ENCODE data around the gene PI4KA.
A peak's percentile ranks its signal among the peaks of the same experiment; 100 is the strongest.
"Not testable (repeated sequence)": the region's sequence is repeated elsewhere in the genome, so short reads cannot be mapped to it uniquely, and the experiment has no call there.

PI4KA gene

GRCh38 chr22:20703414-20703806, 155.2 kb downstream of the PI4KA start:
- not testable (repeated sequence) for H3K4me3 ChIP-seq (ENCODE audit: low read length); H3K9me3 ChIP-seq (ENCODE audit: control insufficient read depth, low read length); DNase-seq (ENCODE audit: low read depth)

GRCh38 chr22:20702546-20703413, 155.8 kb downstream of the PI4KA start:
- not testable (repeated sequence) for H3K36me3 ChIP-seq (ENCODE audit: control insufficient read depth, insufficient read depth, low read length, severe bottlenecking); H3K9me3 ChIP-seq (ENCODE audit: control insufficient read depth, low read length); H3K27me3 ChIP-seq (replicated peaks; ENCODE audit: control insufficient read depth, insufficient read depth, low read length); H3K4me1 ChIP-seq (ENCODE audit: control insufficient read depth, insufficient read depth, low read length)
- peak overlapping the region; percentile 81 for H3K4me3 ChIP-seq (ENCODE audit: low read length)
- peak overlapping the region; percentile 60 for H3K9ac ChIP-seq (ENCODE audit: low read length)
- DNase-seq (ENCODE audit: low read depth): peak; percentile 97

More at GRCh38 chr22:20703414-20703806, 155.2 kb downstream of the PI4KA start:
- not testable (repeated sequence) for H3K9ac ChIP-seq (ENCODE audit: low read length); H3K36me3 ChIP-seq (ENCODE audit: control insufficient read depth, insufficient read depth, low read length, severe bottlenecking); H3K4me1 ChIP-seq (ENCODE audit: control insufficient read depth, insufficient read depth, low read length); H3K27me3 ChIP-seq (replicated peaks; ENCODE audit: control insufficient read depth, insufficient read depth, low read length)

GRCh38 chr22:20702175-20702545, 156.5 kb downstream of the PI4KA start:
- not testable (repeated sequence) for H3K27me3 ChIP-seq (replicated peaks; ENCODE audit: control insufficient read depth, insufficient read depth, low read length); H3K9ac ChIP-seq (ENCODE audit: low read length); H3K4me1 ChIP-seq (ENCODE audit: control insufficient read depth, insufficient read depth, low read length); H3K9me3 ChIP-seq (ENCODE audit: control insufficient read depth, low read length); DNase-seq (ENCODE audit: low read depth); H3K36me3 ChIP-seq (ENCODE audit: control insufficient read depth, insufficient read depth, low read length, severe bottlenecking)
- H3K4me3 ChIP-seq (ENCODE audit: low read length): peak overlapping the region; percentile 74

- H3K4me3 ChIP-seq (ENCODE audit: low read length): peak overlapping the region; percentile 33
- not testable (repeated sequence) for DNase-seq (ENCODE audit: low read depth)
Observed at GRCh38 chr22:20701680-20702136, 156.9 kb downstream of the PI4KA start.

GRCh38 chr22:20700347-20700746, 158.3 kb downstream of the PI4KA start:
- H3K27me3 ChIP-seq (replicated peaks; ENCODE audit: control insufficient read depth, insufficient read depth, low read length); H3K36me3 ChIP-seq (ENCODE audit: control insufficient read depth, insufficient read depth, low read length, severe bottlenecking); DNase-seq (ENCODE audit: low read depth); H3K9me3 ChIP-seq (ENCODE audit: control insufficient read depth, low read length); H3K4me3 ChIP-seq (ENCODE audit: low read length); H3K4me1 ChIP-seq (ENCODE audit: control insufficient read depth, insufficient read depth, low read length); H3K9ac ChIP-seq (ENCODE audit: low read length): not testable (repeated sequence)

More at GRCh38 chr22:20701680-20702136, 156.9 kb downstream of the PI4KA start:
- H3K9me3 ChIP-seq (ENCODE audit: control insufficient read depth, low read length); H3K9ac ChIP-seq (ENCODE audit: low read length); H3K36me3 ChIP-seq (ENCODE audit: control insufficient read depth, insufficient read depth, low read length, severe bottlenecking); H3K27me3 ChIP-seq (replicated peaks; ENCODE audit: control insufficient read depth, insufficient read depth, low read length); H3K4me1 ChIP-seq (ENCODE audit: control insufficient read depth, insufficient read depth, low read length): not testable (repeated sequence)

GRCh38 chr22:20699856-20700255, 158.8 kb downstream of the PI4KA start:
- not testable (repeated sequence) for H3K36me3 ChIP-seq (ENCODE audit: control insufficient read depth, insufficient read depth, low read length, severe bottlenecking); DNase-seq (ENCODE audit: low read depth); H3K4me3 ChIP-seq (ENCODE audit: low read length); H3K27me3 ChIP-seq (replicated peaks; ENCODE audit: control insufficient read depth, insufficient read depth, low read length); H3K9ac ChIP-seq (ENCODE audit: low read length); H3K4me1 ChIP-seq (ENCODE audit: control insufficient read depth, insufficient read depth, low read length); H3K9me3 ChIP-seq (ENCODE audit: control insufficient read depth, low read length)

- H3K4me3 ChIP-seq (ENCODE audit: low read length): peak overlapping the region; percentile 33
- H3K9me3 ChIP-seq (ENCODE audit: control insufficient read depth, low read length); H3K4me1 ChIP-seq (ENCODE audit: control insufficient read depth, insufficient read depth, low read length); H3K36me3 ChIP-seq (ENCODE audit: control insufficient read depth, insufficient read depth, low read length, severe bottlenecking); H3K27me3 ChIP-seq (replicated peaks; ENCODE audit: control insufficient read depth, insufficient read depth, low read length): not testable (repeated sequence)
- DNase-seq (ENCODE audit: low read depth): peak; percentile 93
- H3K9ac ChIP-seq (ENCODE audit: low read length): peak overlapping the region; percentile 63
Observed at GRCh38 chr22:20697481-20698113, 161.0 kb downstream of the PI4KA start.

- not testable (repeated sequence) for H3K4me1 ChIP-seq (ENCODE audit: control insufficient read depth, insufficient read depth, low read length); DNase-seq (ENCODE audit: low read depth)
Observed at GRCh38 chr22:20696056-20696455, 162.6 kb downstream of the PI4KA start.

GRCh38 chr22:20695205-20695604, 163.4 kb downstream of the PI4KA start:
- not testable (repeated sequence) for DNase-seq (ENCODE audit: low read depth); H3K9ac ChIP-seq (ENCODE audit: low read length); H3K4me1 ChIP-seq (ENCODE audit: control insufficient read depth, insufficient read depth, low read length); H3K27me3 ChIP-seq (replicated peaks; ENCODE audit: control insufficient read depth, insufficient read depth, low read length); H3K9me3 ChIP-seq (ENCODE audit: control insufficient read depth, low read length); H3K4me3 ChIP-seq (ENCODE audit: low read length); H3K36me3 ChIP-seq (ENCODE audit: control insufficient read depth, insufficient read depth, low read length, severe bottlenecking)

More at GRCh38 chr22:20696056-20696455, 162.6 kb downstream of the PI4KA start:
- H3K9me3 ChIP-seq (ENCODE audit: control insufficient read depth, low read length); H3K36me3 ChIP-seq (ENCODE audit: control insufficient read depth, insufficient read depth, low read length, severe bottlenecking); H3K9ac ChIP-seq (ENCODE audit: low read length); H3K4me3 ChIP-seq (ENCODE audit: low read length); H3K27me3 ChIP-seq (replicated peaks; ENCODE audit: control insufficient read depth, insufficient read depth, low read length): not testable (repeated sequence)

- H3K36me3 ChIP-seq (ENCODE audit: control insufficient read depth, insufficient read depth, low read length, severe bottlenecking); H3K4me3 ChIP-seq (ENCODE audit: low read length); H3K27me3 ChIP-seq (replicated peaks; ENCODE audit: control insufficient read depth, insufficient read depth, low read length); H3K9ac ChIP-seq (ENCODE audit: low read length); DNase-seq (ENCODE audit: low read depth); H3K4me1 ChIP-seq (ENCODE audit: control insufficient read depth, insufficient read depth, low read length); H3K9me3 ChIP-seq (ENCODE audit: control insufficient read depth, low read length): not testable (repeated sequence)
Observed at GRCh38 chr22:20694256-20694655, 164.4 kb downstream of the PI4KA start.

GRCh38 chr22:20692926-20693325, 165.7 kb downstream of the PI4KA start:
- H3K36me3 ChIP-seq (ENCODE audit: control insufficient read depth, insufficient read depth, low read length, severe bottlenecking); H3K27me3 ChIP-seq (replicated peaks; ENCODE audit: control insufficient read depth, insufficient read depth, low read length); H3K4me1 ChIP-seq (ENCODE audit: control insufficient read depth, insufficient read depth, low read length); H3K9me3 ChIP-seq (ENCODE audit: control insufficient read depth, low read length); DNase-seq (ENCODE audit: low read depth); H3K9ac ChIP-seq (ENCODE audit: low read length); H3K4me3 ChIP-seq (ENCODE audit: low read length): not testable (repeated sequence)
